ENCODE data around the gene PDHX.
A peak's percentile ranks its signal among the peaks of the same experiment; 100 is the strongest.

The PDHX gene

DNA sequence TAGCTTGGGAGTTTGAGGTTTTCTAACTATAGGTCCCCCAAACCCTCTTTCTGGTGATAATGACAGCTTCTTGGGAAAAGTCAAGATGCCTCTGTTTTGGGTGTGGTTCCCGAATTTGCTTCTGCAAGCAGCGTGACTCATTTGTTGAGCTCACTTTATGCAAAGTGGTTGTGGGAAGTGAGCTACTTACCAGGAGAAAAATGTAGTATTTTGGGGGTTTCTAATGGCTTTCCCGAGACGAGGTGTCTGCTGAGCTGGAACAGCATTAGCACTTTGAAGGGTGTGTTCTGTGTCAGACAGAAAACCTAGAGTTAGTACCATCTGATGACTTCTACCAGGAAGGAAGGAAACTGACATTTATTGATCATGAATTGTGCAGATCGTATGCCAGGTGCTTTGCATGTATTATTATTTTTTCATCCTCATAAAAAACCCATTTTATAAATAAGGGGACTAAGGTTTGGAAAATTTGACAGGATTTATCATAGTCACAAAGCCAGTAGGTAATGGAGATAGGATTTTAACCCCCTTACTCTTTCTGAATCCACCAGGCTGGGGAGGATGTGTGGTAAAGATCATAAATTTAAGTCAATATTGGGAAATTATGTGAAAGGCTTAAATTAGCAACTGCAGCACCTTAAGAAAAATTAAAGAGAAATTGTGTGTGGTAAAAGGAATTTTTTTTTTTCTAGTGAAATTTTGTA lies 113.7 kb downstream of the PDHX start:
- peak; percentile 69 for DNase-seq

GRCh38 chr11:35030716-35031213 lies 114.3 kb downstream of the PDHX start:
- peak; percentile 71 for DNase-seq

GRCh38 chr11:35031346-35031745 lies 114.9 kb downstream of the PDHX start:
- no peak for DNase-seq

DNA sequence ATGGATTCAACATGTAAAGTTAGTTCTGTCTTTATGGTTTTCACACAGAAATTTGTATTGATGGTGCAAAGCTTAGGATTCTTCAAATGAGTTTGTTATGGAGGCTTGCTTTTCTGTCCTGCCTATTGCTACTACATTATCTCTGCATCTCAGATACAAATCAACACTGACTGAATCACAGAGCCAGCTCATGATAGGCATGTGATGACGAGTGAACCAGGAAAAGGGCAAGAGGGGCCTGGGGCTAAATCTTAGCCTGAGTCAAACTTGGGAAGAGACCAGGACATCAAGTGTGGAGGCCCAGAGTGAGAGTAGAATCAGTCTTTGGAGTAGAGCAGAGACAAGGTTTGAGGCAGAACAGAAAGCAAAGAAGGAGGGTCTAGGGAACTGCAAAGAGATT lies 115.4 kb downstream of the PDHX start:
- no peak for DNase-seq

DNA sequence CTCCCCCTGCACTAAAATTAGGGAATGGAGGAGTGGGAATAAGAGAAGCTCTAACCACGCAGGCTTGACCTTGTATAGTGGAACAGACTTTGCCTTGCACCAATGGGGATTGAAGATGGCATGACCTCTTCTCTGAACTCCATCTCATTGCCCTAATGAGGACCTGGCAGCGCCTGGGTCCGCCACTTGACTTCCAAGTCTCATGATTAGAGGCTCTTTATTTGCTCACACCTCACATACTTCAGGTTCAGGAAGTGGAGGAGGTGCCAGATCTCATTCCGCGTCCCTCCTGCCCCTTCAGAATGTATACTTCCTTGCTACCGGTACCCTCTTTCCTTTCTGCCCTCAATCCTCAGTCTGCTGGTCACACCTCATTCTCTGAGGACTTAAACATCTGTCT lies 116.6 kb downstream of the PDHX start:
- no peak for DNase-seq

DNA sequence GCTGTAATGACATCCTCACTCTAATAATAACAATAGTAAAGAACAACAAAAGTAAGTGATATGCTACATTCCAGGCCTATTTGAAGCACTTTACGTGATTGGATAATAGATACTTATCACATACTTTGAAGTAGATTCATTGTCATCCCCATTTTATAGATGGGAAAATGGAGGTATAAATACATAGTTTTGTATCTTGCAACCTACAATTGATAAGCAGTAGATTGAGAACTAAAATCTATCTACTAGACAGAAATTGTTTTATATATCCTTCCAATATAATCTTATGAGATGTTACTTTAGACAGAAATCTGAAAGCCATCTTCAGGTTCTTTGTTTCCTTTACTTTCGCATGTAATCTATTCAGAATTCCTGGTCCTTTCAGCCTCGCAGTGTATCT lies 118.0 kb downstream of the PDHX start:
- DNase-seq: no peak

GRCh38 chr11:35035894-35036408 lies 119.5 kb downstream of the PDHX start:
- DNase-seq: no peak

- DNase-seq: no peak
These were observed 120.2 kb downstream of the PDHX start for GRCh38 chr11:35036639-35037038.

- DNase-seq: no peak
These were observed 122.0 kb downstream of the PDHX start for GRCh38 chr11:35038211-35038928.

DNA sequence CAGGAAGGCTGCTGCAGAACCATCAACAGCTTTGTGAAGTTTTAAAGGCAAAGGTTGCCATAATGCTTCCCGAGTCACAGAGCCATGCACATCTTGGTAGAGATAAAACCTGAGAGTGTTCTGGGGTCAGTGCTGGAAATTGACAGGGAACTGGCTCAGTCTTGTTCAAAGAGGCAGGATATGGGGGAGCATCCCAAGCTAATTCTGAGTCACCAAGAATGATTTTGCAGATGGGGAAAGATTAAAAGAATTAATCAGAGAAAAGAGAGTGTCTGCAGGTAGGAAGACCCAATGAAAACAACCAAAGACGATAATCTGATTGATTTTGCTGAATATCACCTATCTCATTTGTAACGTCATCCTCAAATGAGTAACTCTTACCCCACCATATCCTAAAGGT lies 122.7 kb downstream of the PDHX start:
- DNase-seq: no peak

DNA sequence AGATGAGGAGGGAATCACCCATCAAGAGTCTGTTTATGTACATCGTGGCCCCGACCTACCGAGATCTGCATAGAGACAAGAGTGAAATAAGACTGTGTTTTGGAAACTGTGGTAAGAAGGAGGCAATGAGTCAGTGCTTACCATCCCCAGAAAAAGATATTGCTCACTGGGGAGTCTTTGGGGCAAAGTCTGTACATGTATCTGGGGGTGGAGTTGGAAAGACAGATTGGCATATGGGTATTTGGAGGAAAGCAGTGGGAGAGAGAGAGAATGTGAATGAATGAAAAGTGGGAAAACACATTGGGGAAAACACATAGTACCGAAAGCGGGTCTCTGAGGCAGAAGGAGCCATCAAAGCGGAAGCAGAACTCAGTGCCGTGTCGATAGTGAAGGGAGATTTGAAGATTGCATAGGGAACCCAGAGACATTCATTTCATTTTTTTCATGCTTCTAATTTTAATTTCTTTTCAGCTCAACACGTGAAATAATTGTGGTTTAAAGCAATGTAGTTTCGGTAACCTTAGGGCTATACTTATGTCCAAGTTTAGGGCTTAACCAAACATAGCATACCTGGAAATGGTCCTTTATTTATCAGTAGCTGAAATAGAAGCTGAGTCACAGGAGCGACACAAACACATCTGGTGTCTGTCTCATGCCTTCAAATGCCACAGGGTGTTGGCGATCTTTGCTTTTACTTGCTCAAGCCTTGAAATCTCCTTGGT lies 124.0 kb downstream of the PDHX start:
- peak; percentile 88 for DNase-seq

DNA sequence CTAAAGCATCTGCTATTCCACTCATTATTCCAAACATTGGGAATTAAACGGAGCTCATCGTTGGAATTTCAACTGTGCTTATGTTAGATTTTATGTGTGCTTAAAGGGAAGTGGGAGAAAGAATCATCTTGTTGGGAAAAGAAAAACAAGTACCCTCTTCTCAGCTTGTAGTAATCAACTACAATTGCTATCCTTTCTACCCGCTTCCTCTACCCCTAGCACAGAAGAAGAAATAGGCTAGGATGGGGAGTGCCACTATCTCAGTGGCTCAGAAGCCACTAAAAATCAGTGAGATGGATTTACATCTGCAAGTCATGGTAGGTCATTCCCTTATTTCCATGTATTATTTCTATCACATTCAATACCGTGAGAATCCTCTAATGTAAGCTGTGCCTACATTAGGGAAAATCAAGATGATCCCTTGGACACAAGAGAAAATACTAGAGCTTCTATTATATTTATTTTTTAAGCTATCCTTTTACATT lies 124.7 kb downstream of the PDHX start:
- DNase-seq: no peak

DNA sequence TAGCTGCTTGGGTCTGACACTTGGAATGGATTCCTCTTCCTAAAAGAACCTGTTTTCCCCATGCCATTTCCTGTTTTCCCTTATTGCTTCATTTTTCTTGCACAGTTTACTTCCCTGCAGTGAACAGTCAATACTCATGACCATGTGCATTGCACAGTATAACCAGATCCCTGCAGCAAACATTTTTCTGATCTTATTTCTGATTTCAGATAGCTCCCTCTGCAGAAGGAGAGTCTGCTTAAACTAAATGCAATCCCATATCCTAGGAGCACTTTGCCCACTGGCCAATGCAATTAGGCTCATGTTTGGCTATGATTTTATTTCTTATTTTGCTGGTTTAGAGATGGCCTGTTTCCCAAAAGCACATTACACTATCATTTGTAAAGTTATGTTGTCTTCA lies 125.8 kb downstream of the PDHX start:
- DNase-seq: no peak

DNA sequence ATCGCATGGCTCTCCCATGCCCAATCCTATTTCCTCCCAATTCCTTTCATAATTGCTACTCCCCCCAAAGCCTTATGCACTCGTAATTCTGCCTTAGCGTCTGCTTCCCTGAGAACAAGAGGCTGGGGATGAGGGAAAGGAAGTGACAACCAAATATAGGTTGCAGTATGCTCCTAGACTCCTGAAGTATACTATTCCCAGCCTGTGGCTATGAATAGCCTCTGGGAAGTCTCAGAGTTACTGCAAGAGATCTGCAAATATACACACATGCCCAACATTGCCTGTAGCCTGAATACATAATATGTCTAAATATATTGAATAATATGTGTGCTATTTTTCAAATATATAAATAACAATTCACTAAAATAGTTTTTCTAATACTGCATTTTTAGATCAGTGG lies 126.5 kb downstream of the PDHX start:
- no peak for DNase-seq

GRCh38 chr11:35043936-35044335 lies 127.5 kb downstream of the PDHX start:
- no peak for DNase-seq

GRCh38 chr11:35045236-35045820 lies 128.9 kb downstream of the PDHX start:
- peak; percentile 77 for DNase-seq

All from activated CD4-positive, alpha-beta T cell treated with anti-CD3 and anti-CD28 coated beads, Interleukin-2, Interleukin-6, amounts not matched to agents 100 ng/mL and 50 ng/mL, durations not matched to agents 16 hours and 8 hours (primary cell).